GM20431 (cell line): ENCODE measurements around the gene MAN1A2.

Source experiments
- in situ Hi-C: fragments of 300-500 bp; cut with MseI, MboI; formaldehyde crosslinking; loops from one replicate; pipeline ENCODE4 v1.15.0; 2020; ENCODE audit warnings: low sequenced_read_pairs; ENCODE audit not compliant: unreplicated experiment

MAN1A2 gene

GRCh38 chr1:117568999-117569398, 201.8 kb downstream of the MAN1A2 start:
- in situ Hi-C loops = no loop called here

GRCh38 chr1:117569856-117570255, 202.6 kb downstream of the MAN1A2 start:
- in situ Hi-C loops = no loop called here

- in situ Hi-C loops = no loop called here
These were observed 203.8 kb downstream of the MAN1A2 start for GRCh38 chr1:117570988-117571409.

GRCh38 chr1:117571496-117571895, 204.2 kb downstream of the MAN1A2 start:
- in situ Hi-C loops = no loop called here

- in situ Hi-C loops = no loop called here
These were observed 205.3 kb downstream of the MAN1A2 start for GRCh38 chr1:117572546-117572945.

GRCh38 chr1:117573386-117574023, 206.3 kb downstream of the MAN1A2 start:
- in situ Hi-C loops = no loop called here

GRCh38 chr1:117574161-117574835, 207.0 kb downstream of the MAN1A2 start:
- in situ Hi-C loops = no loop called here

- in situ Hi-C loops = no loop called here
These were observed 208.5 kb downstream of the MAN1A2 start for GRCh38 chr1:117575586-117576225.

- in situ Hi-C loops = no loop called here
These were observed 209.0 kb downstream of the MAN1A2 start for GRCh38 chr1:117576236-117576635.

- in situ Hi-C loops = no loop called here
These were observed 210.1 kb downstream of the MAN1A2 start for GRCh38 chr1:117577191-117577885.

GRCh38 chr1:117578466-117578865, 211.2 kb downstream of the MAN1A2 start:
- in situ Hi-C loops = no loop called here
